GM18519 (cell line): ENCODE results near the gene EXD3.
"Not testable (repeated sequence)": the region's sequence is repeated elsewhere in the genome, so short reads cannot be mapped to it uniquely, and the experiment has no call there.

Source experiments
- ATAC-seq: cut with Tn5 transposase; IDR thresholded peaks from one replicate; pipeline ENCODE4 v1.9.1; 2021; ENCODE audit warnings: mild to moderate bottlenecking, moderate library complexity; ENCODE audit not compliant: unreplicated experiment, low FRiP score

EXD3 gene

GRCh38 chr9:137422604-137423513 lies at the start of gene EXD3, which contains the start of gene NOXA1:
Gene EXD3, minus strand, starts transcription at chr9:137423162. Its CDS starts 27,805 bp downstream, at chr9:137395357.
Gene NOXA1, plus strand, starts transcription at chr9:137423393. Its CDS starts 137 bp downstream, at chr9:137423530.
- ATAC-seq, result peak; percentile 57

GRCh38 chr9:137470785-137471184 lies 47.8 kb upstream of the EXD3 start:
- no peak for ATAC-seq

- ATAC-seq, result no peak
Observed at GRCh38 chr9:137467896-137468295, 44.9 kb upstream of the EXD3 start.

GRCh38 chr9:137467161-137467581 lies 44.2 kb upstream of the EXD3 start:
- ATAC-seq, result no peak

GRCh38 chr9:137466389-137467085 lies 43.6 kb upstream of the EXD3 start:
- not testable (repeated sequence) for ATAC-seq

- no peak for ATAC-seq
Observed at GRCh38 chr9:137465720-137466388, 42.9 kb upstream of the EXD3 start.

- no peak for ATAC-seq
Observed at GRCh38 chr9:137465000-137465719, 42.2 kb upstream of the EXD3 start.

- no peak for ATAC-seq
Observed at GRCh38 chr9:137464291-137464999, 41.5 kb upstream of the EXD3 start.

- ATAC-seq, result no peak
Observed at GRCh38 chr9:137463931-137464290, 40.9 kb upstream of the EXD3 start.

GRCh38 chr9:137462986-137463930 lies 40.3 kb upstream of the EXD3 start:
- ATAC-seq, result no peak

GRCh38 chr9:137462396-137462985 lies 39.5 kb upstream of the EXD3 start:
- no peak for ATAC-seq

- peak; percentile 37 for ATAC-seq
Observed at GRCh38 chr9:137461663-137462395, 38.9 kb upstream of the EXD3 start.

GRCh38 chr9:137461316-137461662 lies 38.3 kb upstream of the EXD3 start:
- ATAC-seq, result no peak

- ATAC-seq, result no peak
Observed at GRCh38 chr9:137460363-137461315, 37.7 kb upstream of the EXD3 start.

GRCh38 chr9:137459601-137460362 lies 36.8 kb upstream of the EXD3 start:
- ATAC-seq, result no peak

- peak; percentile 47 for ATAC-seq
Observed at GRCh38 chr9:137459152-137459600, 36.2 kb upstream of the EXD3 start, which contains the start of gene NSMF. Gene NSMF, minus strand, starts transcription at chr9:137459334. Its CDS starts 232 bp downstream, at chr9:137459102.
